ENCODE data around the gene LSAMP. TPM values are rescaled to one million over a fixed set of nuclear protein-coding genes. Genes with fewer than 3 reads are reported as not detected.

The LSAMP gene
- total and polyA plus RNA-seq, 2 experiments from 2014 or later: 2.0 to 2.9 TPM

DNA sequence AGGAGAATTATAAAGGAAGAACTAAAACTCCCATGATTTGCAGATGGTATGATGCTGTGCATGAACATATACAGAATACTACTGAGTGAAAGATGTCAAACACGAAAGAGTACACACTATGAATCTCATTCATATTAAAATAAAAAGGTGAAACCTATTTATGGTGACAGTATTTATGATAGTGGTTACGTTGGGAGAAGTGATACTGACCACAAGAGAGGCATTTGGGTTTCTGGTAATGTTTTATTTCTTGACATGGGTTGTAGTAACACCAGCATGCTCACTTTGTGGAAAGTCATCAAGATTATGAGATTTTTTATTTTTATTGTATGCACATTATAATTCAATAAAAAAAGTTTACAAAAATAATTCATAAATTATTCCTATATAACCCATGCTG is 498.0 kb downstream of the LSAMP start (continued):
- TF ChIP-seq, protein P1, sequence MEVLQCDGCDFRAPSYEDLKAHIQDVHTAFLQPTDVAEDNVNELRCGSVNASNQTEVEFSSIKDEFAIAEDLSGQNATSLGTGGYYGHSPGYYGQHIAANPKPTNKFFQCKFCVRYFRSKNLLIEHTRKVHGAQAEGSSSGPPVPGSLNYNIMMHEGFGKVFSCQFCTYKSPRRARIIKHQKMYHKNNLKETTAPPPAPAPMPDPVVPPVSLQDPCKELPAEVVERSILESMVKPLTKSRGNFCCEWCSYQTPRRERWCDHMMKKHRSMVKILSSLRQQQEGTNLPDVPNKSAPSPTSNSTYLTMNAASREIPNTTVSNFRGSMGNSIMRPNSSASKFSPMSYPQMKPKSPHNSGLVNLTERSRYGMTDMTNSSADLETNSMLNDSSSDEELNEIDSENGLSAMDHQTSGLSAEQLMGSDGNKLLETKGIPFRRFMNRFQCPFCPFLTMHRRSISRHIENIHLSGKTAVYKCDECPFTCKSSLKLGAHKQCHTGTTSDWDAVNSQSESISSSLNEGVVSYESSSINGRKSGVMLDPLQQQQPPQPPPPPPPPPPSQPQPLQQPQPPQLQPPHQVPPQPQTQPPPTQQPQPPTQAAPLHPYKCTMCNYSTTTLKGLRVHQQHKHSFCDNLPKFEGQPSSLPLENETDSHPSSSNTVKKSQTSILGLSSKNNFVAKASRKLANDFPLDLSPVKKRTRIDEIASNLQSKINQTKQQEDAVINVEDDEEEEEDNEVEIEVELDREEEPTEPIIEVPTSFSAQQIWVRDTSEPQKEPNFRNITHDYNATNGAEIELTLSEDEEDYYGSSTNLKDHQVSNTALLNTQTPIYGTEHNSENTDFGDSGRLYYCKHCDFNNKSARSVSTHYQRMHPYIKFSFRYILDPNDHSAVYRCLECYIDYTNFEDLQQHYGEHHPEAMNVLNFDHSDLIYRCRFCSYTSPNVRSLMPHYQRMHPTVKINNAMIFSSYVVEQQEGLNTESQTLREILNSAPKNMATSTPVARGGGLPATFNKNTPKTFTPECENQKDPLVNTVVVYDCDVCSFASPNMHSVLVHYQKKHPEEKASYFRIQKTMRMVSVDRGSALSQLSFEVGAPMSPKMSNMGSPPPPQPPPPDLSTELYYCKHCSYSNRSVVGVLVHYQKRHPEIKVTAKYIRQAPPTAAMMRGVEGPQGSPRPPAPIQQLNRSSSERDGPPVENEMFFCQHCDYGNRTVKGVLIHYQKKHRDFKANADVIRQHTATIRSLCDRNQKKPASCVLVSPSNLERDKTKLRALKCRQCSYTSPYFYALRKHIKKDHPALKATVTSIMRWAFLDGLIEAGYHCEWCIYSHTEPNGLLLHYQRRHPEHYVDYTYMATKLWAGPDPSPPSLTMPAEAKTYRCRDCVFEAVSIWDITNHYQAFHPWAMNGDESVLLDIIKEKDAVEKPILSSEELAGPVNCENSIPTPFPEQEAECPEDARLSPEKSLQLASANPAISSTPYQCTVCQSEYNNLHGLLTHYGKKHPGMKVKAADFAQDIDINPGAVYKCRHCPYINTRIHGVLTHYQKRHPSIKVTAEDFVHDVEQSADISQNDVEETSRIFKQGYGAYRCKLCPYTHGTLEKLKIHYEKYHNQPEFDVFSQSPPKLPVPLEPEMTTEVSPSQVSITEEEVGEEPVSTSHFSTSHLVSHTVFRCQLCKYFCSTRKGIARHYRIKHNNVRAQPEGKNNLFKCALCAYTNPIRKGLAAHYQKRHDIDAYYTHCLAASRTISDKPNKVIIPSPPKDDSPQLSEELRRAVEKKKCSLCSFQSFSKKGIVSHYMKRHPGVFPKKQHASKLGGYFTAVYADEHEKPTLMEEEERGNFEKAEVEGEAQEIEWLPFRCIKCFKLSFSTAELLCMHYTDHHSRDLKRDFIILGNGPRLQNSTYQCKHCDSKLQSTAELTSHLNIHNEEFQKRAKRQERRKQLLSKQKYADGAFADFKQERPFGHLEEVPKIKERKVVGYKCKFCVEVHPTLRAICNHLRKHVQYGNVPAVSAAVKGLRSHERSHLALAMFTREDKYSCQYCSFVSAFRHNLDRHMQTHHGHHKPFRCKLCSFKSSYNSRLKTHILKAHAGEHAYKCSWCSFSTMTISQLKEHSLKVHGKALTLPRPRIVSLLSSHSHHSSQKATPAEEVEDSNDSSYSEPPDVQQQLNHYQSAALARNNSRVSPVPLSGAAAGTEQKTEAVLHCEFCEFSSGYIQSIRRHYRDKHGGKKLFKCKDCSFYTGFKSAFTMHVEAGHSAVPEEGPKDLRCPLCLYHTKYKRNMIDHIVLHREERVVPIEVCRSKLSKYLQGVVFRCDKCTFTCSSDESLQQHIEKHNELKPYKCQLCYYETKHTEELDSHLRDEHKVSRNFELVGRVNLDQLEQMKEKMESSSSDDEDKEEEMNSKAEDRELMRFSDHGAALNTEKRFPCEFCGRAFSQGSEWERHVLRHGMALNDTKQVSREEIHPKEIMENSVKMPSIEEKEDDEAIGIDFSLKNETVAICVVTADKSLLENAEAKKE (CRISPR knock-in tag; IDR thresholded peaks at IDR 0.05): no peak
- TF ChIP-seq, protein P2, sequence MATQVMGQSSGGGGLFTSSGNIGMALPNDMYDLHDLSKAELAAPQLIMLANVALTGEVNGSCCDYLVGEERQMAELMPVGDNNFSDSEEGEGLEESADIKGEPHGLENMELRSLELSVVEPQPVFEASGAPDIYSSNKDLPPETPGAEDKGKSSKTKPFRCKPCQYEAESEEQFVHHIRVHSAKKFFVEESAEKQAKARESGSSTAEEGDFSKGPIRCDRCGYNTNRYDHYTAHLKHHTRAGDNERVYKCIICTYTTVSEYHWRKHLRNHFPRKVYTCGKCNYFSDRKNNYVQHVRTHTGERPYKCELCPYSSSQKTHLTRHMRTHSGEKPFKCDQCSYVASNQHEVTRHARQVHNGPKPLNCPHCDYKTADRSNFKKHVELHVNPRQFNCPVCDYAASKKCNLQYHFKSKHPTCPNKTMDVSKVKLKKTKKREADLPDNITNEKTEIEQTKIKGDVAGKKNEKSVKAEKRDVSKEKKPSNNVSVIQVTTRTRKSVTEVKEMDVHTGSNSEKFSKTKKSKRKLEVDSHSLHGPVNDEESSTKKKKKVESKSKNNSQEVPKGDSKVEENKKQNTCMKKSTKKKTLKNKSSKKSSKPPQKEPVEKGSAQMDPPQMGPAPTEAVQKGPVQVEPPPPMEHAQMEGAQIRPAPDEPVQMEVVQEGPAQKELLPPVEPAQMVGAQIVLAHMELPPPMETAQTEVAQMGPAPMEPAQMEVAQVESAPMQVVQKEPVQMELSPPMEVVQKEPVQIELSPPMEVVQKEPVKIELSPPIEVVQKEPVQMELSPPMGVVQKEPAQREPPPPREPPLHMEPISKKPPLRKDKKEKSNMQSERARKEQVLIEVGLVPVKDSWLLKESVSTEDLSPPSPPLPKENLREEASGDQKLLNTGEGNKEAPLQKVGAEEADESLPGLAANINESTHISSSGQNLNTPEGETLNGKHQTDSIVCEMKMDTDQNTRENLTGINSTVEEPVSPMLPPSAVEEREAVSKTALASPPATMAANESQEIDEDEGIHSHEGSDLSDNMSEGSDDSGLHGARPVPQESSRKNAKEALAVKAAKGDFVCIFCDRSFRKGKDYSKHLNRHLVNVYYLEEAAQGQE (IDR thresholded peaks at IDR 0.05; ENCODE audit: unreplicated experiment): no peak
- no peak for TF ChIP-seq EZH2 (IDR thresholded peaks at IDR 0.05; ENCODE audit: low read depth, unreplicated experiment)

DNA sequence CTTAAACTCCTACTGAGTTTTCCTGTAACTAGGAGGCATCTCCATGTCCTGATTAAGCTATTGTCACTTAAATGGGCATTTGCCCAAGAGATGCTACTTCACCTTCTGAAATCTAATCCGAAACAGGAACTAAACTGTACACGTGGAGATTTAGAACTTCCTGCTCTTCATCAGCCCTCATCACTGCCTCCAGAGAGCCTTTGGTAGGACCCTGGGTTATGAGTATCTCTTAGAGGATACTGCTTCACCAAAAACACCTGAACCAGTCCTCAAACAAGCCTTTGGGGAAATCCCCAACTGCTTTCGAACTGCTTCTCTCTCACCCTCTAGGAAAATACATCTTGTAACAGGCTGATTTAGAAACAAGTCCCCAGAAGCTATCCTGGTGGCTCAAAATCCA is 501.7 kb downstream of the LSAMP start:
- H3K36me3 Mint-ChIP-seq (ENCODE audit: low read depth): no peaks in the 10 kb centered on the region
- Histone ChIP-seq H4K20me1 (replicated peaks; ENCODE audit: insufficient read depth) (no peaks in the 10 kb centered on the region), H2AFZ (no peak overlapping the region), H3K9me2 (ENCODE audit: insufficient read depth) (no peaks in the 10 kb centered on the region), H3K4me3 (no peak overlapping the region), H3K27me3 (ENCODE audit: insufficient read depth) (no peaks in the 10 kb centered on the region), H3K27ac (ENCODE audit: low read depth) (no peak overlapping the region), H3K4me1 (ENCODE audit: insufficient read depth) (no peaks in the 10 kb centered on the region), H3K79me2 (replicated peaks; ENCODE audit: insufficient read depth) (no peaks in the 10 kb centered on the region), H3K36me3 (ENCODE audit: insufficient read depth) (no peaks in the 10 kb centered on the region), H3F3A (replicated peaks; ENCODE audit: low read depth) (no peaks in the 10 kb centered on the region), H3K4me2 (no peak overlapping the region)
- H3K27me3 Mint-ChIP-seq (ENCODE audit: insufficient read depth, low read depth, poor library complexity): no peaks in the 10 kb centered on the region
- no peak overlapping the region for H3K4me3 Mint-ChIP-seq
- no peak overlapping the region for H3K27ac Mint-ChIP-seq
- H3K4me1 Mint-ChIP-seq: no peaks in the 10 kb centered on the region
- no peak for DNase-seq (ENCODE audit: low spot score)
- TF ChIP-seq EZH2 (IDR thresholded peaks at IDR 0.05; ENCODE audit: low read depth, unreplicated experiment): no peak
- TF ChIP-seq STAT1 (IDR thresholded peaks at IDR 0.05; ENCODE audit: unreplicated experiment): no peak
- ATAC-seq: no peak
- H3K9me3 Mint-ChIP-seq: peaks cover 2% of the 10 kb centered on the region; the same call in 1 of the 3 replicates
